ENCODE data around the gene BTBD3.

DNA sequence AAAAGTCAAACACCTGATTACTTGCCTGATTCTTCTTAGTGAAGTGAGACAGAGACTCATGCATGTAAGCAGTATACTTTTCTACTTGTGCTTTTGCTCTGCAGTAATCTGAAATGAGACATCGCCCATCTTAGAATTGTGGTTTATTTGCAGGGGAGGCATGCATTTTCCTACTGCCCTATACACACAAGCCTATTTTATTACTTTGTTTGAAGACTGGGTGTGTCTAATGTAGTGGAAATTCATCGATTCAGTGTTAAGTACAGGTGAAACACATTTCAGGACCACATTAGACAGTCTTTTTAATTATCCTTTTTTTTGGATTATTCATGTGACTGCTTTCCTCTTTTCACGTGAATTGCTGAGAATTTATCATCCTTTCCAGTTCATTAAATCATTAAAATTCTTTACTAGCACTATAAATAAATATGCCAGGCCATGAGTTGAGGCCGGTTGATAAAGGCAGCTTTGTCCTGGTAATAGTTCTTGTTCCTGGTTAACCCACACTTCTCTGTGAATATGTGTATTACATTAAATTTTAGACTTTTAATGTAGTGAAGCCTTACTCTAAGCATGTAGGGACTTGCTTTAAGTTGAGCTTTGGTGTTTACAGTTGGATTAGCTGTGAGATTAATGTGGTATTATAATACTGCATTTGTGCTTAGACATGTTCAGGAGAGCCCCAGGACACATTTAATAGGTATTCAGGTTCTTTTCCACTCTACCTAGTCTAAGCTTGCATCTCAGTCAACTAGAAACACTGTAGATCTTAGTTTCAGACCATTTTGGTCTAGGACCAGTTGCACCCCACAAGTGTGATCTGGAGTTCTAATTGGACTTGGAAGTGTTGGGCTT is 10.8 kb upstream of the BTBD3 start:
- TF ChIP-seq, protein P1, sequence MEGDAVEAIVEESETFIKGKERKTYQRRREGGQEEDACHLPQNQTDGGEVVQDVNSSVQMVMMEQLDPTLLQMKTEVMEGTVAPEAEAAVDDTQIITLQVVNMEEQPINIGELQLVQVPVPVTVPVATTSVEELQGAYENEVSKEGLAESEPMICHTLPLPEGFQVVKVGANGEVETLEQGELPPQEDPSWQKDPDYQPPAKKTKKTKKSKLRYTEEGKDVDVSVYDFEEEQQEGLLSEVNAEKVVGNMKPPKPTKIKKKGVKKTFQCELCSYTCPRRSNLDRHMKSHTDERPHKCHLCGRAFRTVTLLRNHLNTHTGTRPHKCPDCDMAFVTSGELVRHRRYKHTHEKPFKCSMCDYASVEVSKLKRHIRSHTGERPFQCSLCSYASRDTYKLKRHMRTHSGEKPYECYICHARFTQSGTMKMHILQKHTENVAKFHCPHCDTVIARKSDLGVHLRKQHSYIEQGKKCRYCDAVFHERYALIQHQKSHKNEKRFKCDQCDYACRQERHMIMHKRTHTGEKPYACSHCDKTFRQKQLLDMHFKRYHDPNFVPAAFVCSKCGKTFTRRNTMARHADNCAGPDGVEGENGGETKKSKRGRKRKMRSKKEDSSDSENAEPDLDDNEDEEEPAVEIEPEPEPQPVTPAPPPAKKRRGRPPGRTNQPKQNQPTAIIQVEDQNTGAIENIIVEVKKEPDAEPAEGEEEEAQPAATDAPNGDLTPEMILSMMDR (IDR thresholded peaks at IDR 0.05), result no peak
- TF ChIP-seq EP300 (IDR thresholded peaks at IDR 0.05) (no peak), POLR2A (IDR thresholded peaks at IDR 0.05) (no peak)
